H9 (cell line): Measurements from ENCODE around the gene PARP9. TPM values are rescaled to one million over a fixed set of nuclear protein-coding genes. Genes with fewer than 3 reads are reported as not detected.

Source experiments
- DNase-seq: peaks from one replicate; pipeline ENCODE4 v3.0.0-alpha.2; 2017
- H2AFZ ChIP-seq: one replicate; pipeline ENCODE4 v1.6.1; 2013; ENCODE audit warnings: mild to moderate bottlenecking, low read length, control low read depth, moderate library complexity
- H2AK5ac ChIP-seq: 2 replicates; pipeline ENCODE4 v1.6.1; 2013; ENCODE audit warnings: low read length, control low read depth, mixed read lengths; ENCODE audit not compliant: insufficient read length
- H2BK120ac ChIP-seq: one replicate; pipeline ENCODE4 v1.6.1; 2013; ENCODE audit warnings: low read depth, mild to moderate bottlenecking, low read length, control low read depth, inconsistent platforms; ENCODE audit not compliant: poor library complexity, severe bottlenecking
- H2BK12ac ChIP-seq: 2 replicates; pipeline ENCODE4 v1.6.1; 2013; ENCODE audit warnings: low read length, control low read depth, mixed read lengths, low read depth; ENCODE audit not compliant: insufficient read length
- H2BK15ac ChIP-seq: 2 replicates; pipeline ENCODE4 v1.6.1; 2013; ENCODE audit warnings: low read depth, low read length, control low read depth
- H2BK20ac ChIP-seq: one replicate; pipeline ENCODE4 v1.6.1; 2013; ENCODE audit warnings: low read depth, mild to moderate bottlenecking, low read length, control low read depth, inconsistent platforms; ENCODE audit not compliant: poor library complexity, severe bottlenecking
- H2BK5ac ChIP-seq: 2 replicates; pipeline ENCODE4 v1.6.1; 2013; ENCODE audit warnings: low read length, control low read depth, mixed read lengths; ENCODE audit not compliant: insufficient read length
- H3K14ac ChIP-seq: 2 replicates; pipeline ENCODE4 v1.6.1; 2013; ENCODE audit warnings: low read length, control low read depth; ENCODE audit not compliant: insufficient read depth
- H3K18ac ChIP-seq: 2 replicates; pipeline ENCODE4 v1.6.1; 2013; ENCODE audit warnings: low read depth, mild to moderate bottlenecking, mixed read lengths, low read length, control low read depth; ENCODE audit not compliant: insufficient read length
- H3K23ac ChIP-seq: 2 replicates; pipeline ENCODE4 v1.6.1; 2013; ENCODE audit warnings: low read length, control low read depth, mixed read lengths, low read depth; ENCODE audit not compliant: insufficient read length
- H3K23me2 ChIP-seq: 2 replicates; pipeline ENCODE4 v1.6.1; 2013; ENCODE audit warnings: low read depth, mild to moderate bottlenecking, mixed read lengths, low read length, control low read depth; ENCODE audit not compliant: insufficient read length, poor library complexity, severe bottlenecking
- H3K27ac ChIP-seq: 2 replicates; pipeline ENCODE4 v1.5.1; 2013; ENCODE audit warnings: low read length, control low read depth, mixed read lengths, low read depth; ENCODE audit not compliant: insufficient read length
- H3K27me3 ChIP-seq: 2 replicates; pipeline ENCODE4 v1.6.1; 2013; ENCODE audit warnings: low read length, control low read depth, inconsistent platforms; ENCODE audit not compliant: insufficient read depth
- H3K4ac ChIP-seq: 2 replicates; pipeline ENCODE4 v1.6.1; 2013; ENCODE audit warnings: low read depth, mild to moderate bottlenecking, control low read depth, inconsistent platforms, low read length, moderate library complexity
- H3K4me1 ChIP-seq: 2 replicates; pipeline ENCODE4 v1.6.1; 2013; ENCODE audit warnings: low read length, control low read depth, inconsistent platforms; ENCODE audit not compliant: insufficient read depth
- H3K4me2 ChIP-seq: 2 replicates; pipeline ENCODE4 v1.6.1; 2013; ENCODE audit warnings: low read length, control low read depth, mixed read lengths; ENCODE audit not compliant: insufficient read length, insufficient read depth
- H3K56ac ChIP-seq: 2 replicates; pipeline ENCODE4 v1.6.1; 2013; ENCODE audit warnings: low read depth, mild to moderate bottlenecking, mixed read lengths, low read length, control low read depth; ENCODE audit not compliant: insufficient read length
- H3K79me1 ChIP-seq: 2 replicates; pipeline ENCODE4 v1.6.1; 2013; ENCODE audit warnings: low read depth, mild to moderate bottlenecking, moderate library complexity, low read length, control low read depth, inconsistent platforms; ENCODE audit not compliant: insufficient read depth, poor library complexity, severe bottlenecking
- H3K79me2 ChIP-seq: 2 replicates; pipeline ENCODE4 v1.6.1; 2013; ENCODE audit warnings: low read length, control low read depth, inconsistent platforms; ENCODE audit not compliant: insufficient read depth
- H3K9ac ChIP-seq: 2 replicates; pipeline ENCODE4 v1.6.1; 2013; ENCODE audit warnings: low read length, control low read depth, mixed read lengths; ENCODE audit not compliant: insufficient read length; ENCODE audit errors: extremely low read depth
- H3K9me3 ChIP-seq: one replicate; pipeline ENCODE4 v1.6.1; 2013; ENCODE audit warnings: low read depth, low read length, inconsistent platforms; ENCODE audit not compliant: control insufficient read depth
- H3T11ph ChIP-seq: one replicate; pipeline ENCODE4 v1.6.1; 2013; ENCODE audit warnings: mild to moderate bottlenecking, low read length, control low read depth, inconsistent platforms
- H4K20me1 ChIP-seq: one replicate; pipeline ENCODE4 v1.6.1; 2013; ENCODE audit not compliant: control insufficient read depth, insufficient read length, insufficient read depth
- H4K5ac ChIP-seq: 2 replicates; pipeline ENCODE4 v1.6.1; 2013; ENCODE audit warnings: low read depth, mild to moderate bottlenecking, mixed read lengths, low read length, control low read depth; ENCODE audit not compliant: insufficient read length
- H4K8ac ChIP-seq: replicated peaks from 2 replicates; pipeline ENCODE4 v1.6.1; 2013; ENCODE audit warnings: low read length, control low read depth, mixed read lengths, low read depth; ENCODE audit not compliant: insufficient read length
- H4K91ac ChIP-seq: 2 replicates; pipeline ENCODE4 v1.6.1; 2013; ENCODE audit warnings: low read depth, mild to moderate bottlenecking, moderate library complexity, mixed read lengths, low read length, control low read depth; ENCODE audit not compliant: insufficient read length
- H3K27ac Mint-ChIP-seq, 3 experiments: 2 replicates in 2 of 3; 3 replicates in 1 of 3; pipeline ENCODE4 v1.8.0; 2020 to 2021; ENCODE audit warnings: mixed read lengths in 3 of 3, mild to moderate bottlenecking in 1 of 3, moderate library complexity in 1 of 3
- H3K27me3 Mint-ChIP-seq: 2 replicates; pipeline ENCODE4 v1.8.0; 2021; ENCODE audit warnings: low read depth, mild to moderate bottlenecking, moderate library complexity, mixed read lengths
- H3K36me3 Mint-ChIP-seq, 3 experiments: 2 replicates in 2 of 3; 3 replicates in 1 of 3; pipeline ENCODE4 v1.8.0; 2020 to 2021; ENCODE audit warnings: low read depth in 3 of 3, mixed read lengths in 3 of 3; ENCODE audit not compliant: insufficient read depth in 1 of 3
- H3K4me1 Mint-ChIP-seq, 2 experiments: 2 replicates each; pipeline ENCODE4 v1.8.0; 2020; ENCODE audit warnings: mixed read lengths in 2 of 2
- H3K4me3 Mint-ChIP-seq, 2 experiments: 2 replicates in 1 of 2; 3 replicates in 1 of 2; pipeline ENCODE4 v1.8.0; 2020 to 2021; ENCODE audit warnings: mild to moderate bottlenecking in 2 of 2, mixed read lengths in 2 of 2, moderate library complexity in 1 of 2
- H3K9me3 Mint-ChIP-seq, 2 experiments: 2 replicates in 1 of 2; 3 replicates in 1 of 2; pipeline ENCODE4 v1.8.0; 2020; ENCODE audit warnings: mild to moderate bottlenecking in 2 of 2, mixed read lengths in 2 of 2, moderate library complexity in 1 of 2
- WGBS: extraction: QIAGEN DNeasy Blood & Tissue Kit; methylation state at CpG from one replicate; pipeline ENCODE4 v1.1.7; 2013; ENCODE audit warnings: missing lambda C conversion rate, low lambda C conversion rate, mixed read lengths; ENCODE audit not compliant: insufficient read length; ENCODE audit errors: extremely low coverage; 5-methylcytosine and 5-hydroxymethylcytosine counted together
- total RNA-seq: library from RNA; stranded (reverse); gene quantifications from 2 replicates; pipeline ENCODE4 v1.2.1, GENCODE V29; 2021
- TF ChIP-seq, protein P1 (sequence below): fragments of 200-600 bp; sonication (generic); conservative IDR thresholded peaks from 3 replicates; pipeline ENCODE4 v1.8.0; 2021; ENCODE audit warnings: antibody characterized with exemption, mild to moderate bottlenecking

Gene PARP9
- total RNA-seq, 1 experiment from 2014 or later, result 3.4 TPM

GRCh38 chr3:122572940-122573412 is 8.9 kb upstream of the PARP9 start:
- Histone ChIP-seq H4K20me1 (no peaks in the 10 kb centered on the region), H4K5ac (no peak overlapping the region), H4K91ac (no peak overlapping the region), H3K27ac (no peak overlapping the region), H3K79me1 (no peaks in the 10 kb centered on the region), H2BK5ac (no peak overlapping the region), H2BK15ac (no peak overlapping the region), H3K27me3 (no peaks in the 10 kb centered on the region), H2AK5ac (no peak overlapping the region), H3K4me2 (no peak overlapping the region), H3K18ac (no peak overlapping the region), H3K56ac (no peak overlapping the region), H3K23ac (no peak overlapping the region), H4K8ac (no peak overlapping the region), H3T11ph (no peak overlapping the region), H3K9ac (no peak overlapping the region), H3K4ac (no peak overlapping the region), H3K14ac (no peak overlapping the region; the same call in 1 of the 2 replicates), H2BK20ac (no peak overlapping the region), H3K9me3 (no peaks in the 10 kb centered on the region), H2BK120ac (no peak overlapping the region), H3K4me1 (peaks cover 3% of the 10 kb centered on the region; the same call in 1 of the 2 replicates), H3K23me2 (peaks cover 4% of the 10 kb centered on the region), H3K79me2 (no peaks in the 10 kb centered on the region), H2BK12ac (no peak overlapping the region), H2AFZ (no peak overlapping the region)
- peak overlapping the region; percentile 76 to 92 (median 86); a peak in 4 of 7 replicates for H3K27ac Mint-ChIP-seq
- peak; percentile 67 for DNase-seq
- TF ChIP-seq, protein P1, sequence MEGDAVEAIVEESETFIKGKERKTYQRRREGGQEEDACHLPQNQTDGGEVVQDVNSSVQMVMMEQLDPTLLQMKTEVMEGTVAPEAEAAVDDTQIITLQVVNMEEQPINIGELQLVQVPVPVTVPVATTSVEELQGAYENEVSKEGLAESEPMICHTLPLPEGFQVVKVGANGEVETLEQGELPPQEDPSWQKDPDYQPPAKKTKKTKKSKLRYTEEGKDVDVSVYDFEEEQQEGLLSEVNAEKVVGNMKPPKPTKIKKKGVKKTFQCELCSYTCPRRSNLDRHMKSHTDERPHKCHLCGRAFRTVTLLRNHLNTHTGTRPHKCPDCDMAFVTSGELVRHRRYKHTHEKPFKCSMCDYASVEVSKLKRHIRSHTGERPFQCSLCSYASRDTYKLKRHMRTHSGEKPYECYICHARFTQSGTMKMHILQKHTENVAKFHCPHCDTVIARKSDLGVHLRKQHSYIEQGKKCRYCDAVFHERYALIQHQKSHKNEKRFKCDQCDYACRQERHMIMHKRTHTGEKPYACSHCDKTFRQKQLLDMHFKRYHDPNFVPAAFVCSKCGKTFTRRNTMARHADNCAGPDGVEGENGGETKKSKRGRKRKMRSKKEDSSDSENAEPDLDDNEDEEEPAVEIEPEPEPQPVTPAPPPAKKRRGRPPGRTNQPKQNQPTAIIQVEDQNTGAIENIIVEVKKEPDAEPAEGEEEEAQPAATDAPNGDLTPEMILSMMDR, result no peak
- H3K9me3 Mint-ChIP-seq, result no peaks in the 10 kb centered on the region
- H3K4me1 Mint-ChIP-seq, result peaks cover 22 to 24% of the 10 kb centered on the region in 2 experiments
- H3K36me3 Mint-ChIP-seq, result peaks cover 0 to 5% (median 0%) of the 10 kb centered on the region in 3 experiments; a peak in 2 of 7 replicates
- no CpG with 5 or more reads among the region's 3 CpGs for whole genome bisulfite sequencing
- peaks cover 8% of the 10 kb centered on the region for H3K27me3 Mint-ChIP-seq
- no peak overlapping the region; a peak in 1 of 5 replicates for H3K4me3 Mint-ChIP-seq
